Hematopoietic multipotent progenitor cell treated with erythropoietin and hydrocortisone succinate and interleukin-3 and kit ligand, for 17 days (in vitro differentiated cells): ENCODE data around the gene LMNB1.
"Not testable (repeated sequence)": the region's sequence is repeated elsewhere in the genome, so short reads cannot be mapped to it uniquely, and the experiment has no call there.

Experiments
- DNase-seq: peaks from one replicate; pipeline ENCODE4 v3.0.0-alpha.2; 2015; ENCODE audit warnings: low spot score

LMNB1 gene

DNA sequence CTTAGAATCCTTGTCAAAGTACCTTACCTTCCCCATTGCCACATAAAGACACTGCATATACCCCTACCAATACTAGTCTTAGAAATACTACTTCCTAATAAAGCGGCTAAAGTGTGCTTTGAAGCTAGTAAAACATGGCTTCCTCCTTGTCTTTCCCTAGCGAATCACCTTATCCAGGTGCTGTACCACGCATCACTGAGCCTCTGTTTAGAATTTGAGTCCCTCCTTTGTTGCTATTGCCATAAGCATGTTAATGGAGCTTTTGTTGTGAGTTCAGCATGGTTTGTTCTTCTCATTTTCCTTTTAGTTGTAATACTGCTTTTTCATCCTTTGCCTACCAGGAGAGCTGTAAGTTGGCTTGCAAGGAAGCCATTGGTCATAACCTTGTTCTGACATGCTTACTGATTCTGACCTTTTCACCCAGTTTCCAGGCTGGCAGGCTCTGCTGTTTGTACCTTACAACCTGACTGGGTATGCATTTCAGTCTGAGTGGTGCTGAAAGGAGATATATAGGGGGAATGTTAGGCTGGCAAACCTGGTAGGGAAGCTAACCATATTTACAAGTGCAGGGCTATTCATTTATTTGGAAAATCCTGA lies 49.8 kb downstream of the LMNB1 start:
- DNase-seq: no peak

DNA sequence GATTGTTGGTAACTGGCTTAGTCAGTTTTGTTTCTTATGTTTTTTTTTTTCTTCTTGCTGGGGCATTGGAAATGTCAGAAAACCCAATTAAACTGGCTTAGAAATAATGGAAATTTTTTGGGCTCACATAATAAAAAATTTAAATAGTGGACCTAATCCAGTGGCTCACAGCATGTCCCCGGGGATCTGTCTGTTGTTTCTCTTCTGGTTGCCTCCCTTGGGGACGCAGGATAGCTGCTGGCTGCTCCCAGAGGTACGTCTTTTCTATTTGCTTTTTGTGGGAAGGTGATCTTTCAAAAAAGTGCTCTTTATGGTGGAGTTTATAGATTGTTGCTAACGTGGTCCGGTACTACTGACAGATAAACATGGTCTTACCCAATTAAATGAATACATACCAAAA lies 52.2 kb downstream of the LMNB1 start:
- DNase-seq: no peak

DNA sequence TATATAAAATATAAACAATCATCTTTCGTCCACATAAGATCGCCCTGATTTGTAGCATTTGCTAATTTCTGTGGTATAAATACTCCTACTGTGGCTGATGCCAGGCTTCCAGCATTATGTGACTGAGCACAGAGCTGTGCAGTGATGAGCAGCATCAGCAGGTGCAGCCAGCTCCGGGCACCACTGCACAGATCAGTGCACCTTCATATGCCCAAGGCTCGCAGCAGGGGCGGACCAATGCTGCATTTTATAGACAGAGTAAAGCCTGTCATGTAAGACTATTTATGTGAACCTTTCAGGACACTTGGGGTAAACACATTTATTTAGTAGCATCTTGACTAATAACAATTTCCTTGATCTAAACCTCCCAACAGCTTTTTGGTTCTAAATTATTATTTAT lies 53.1 kb downstream of the LMNB1 start:
- no peak for DNase-seq

DNA sequence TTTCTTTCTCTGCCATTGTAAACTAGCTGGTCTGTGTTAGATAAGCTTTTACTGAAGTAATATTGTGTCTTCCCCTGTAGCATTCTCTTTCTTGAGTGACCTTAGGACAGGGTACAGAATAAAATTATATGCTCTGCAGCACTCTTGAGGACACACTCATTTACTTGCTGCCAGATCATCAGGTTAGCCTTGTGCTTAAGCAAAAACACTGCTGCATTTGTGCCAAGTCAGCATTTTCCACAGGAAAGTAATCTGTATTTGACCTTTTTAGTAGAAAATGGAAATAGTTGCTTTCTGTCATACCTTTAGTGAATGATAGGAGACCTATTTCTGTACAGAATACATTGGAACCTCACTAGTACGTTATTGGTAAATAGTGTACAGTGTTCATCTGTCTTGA lies 54.2 kb downstream of the LMNB1 start:
- DNase-seq: no peak

DNA sequence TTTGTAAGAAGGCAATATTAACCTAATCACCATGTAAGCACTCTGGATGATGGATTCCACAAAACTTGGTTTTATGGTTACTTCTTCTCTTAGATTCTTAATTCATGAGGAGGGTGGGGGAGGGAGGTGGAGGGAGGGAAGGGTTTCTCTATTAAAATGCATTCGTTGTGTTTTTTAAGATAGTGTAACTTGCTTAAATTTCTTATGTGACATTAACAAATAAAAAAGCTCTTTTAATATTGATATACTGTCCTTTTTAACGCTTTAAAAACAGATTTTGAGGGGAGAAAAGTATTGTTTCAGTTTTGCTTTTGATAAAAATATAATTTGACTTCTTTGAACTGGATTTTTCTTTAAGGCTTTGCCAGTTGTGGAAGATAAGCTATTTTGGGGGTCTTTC lies 59.8 kb downstream of the LMNB1 start:
- no peak for DNase-seq

DNA sequence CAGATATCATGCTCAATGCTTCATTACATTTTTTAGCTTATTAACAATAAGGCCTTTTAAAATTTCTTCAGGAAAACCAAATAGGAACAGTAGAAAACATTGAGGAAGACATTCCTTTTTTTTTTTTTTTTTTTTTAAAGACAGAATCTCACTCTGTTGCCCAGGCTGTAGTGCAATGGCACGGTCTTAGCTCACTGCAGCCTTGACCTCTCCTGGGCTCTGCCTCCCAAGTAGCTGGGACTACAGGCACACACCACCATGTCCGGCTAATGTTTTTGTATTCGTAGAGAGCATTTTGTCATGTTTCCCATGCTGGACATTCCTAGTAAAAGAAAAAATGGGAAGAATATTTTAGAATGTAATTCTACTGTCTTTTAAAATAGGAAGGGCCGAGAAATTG lies 60.3 kb downstream of the LMNB1 start:
- DNase-seq: no peak

DNA sequence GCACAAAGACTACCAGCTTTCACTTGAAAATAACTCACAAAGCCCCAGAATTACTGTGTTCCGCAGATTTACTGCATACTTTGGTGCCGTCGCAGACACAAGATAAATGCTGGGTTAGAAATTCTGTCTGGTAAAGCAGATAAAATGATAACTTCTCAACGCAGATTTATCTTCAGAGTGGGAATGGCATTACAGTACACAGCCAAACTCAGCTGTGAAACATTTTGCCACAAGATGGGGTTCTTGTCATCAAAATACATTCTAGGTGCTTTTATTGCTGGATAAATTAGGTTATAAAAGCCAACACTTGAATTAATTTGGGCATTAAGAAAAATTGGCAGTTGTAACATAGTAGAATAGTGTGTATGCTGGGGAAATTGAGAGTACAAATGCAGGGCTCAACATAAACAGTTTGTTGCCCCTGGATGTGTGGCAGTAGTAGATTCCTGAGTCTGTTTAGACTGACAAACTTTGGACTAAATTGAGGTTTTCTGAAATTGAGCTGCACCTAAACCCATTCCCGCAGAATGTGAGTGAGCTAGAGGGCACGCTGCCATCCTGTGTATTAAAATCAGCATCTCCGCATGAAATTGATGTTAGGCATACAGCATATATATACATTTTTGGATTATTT lies 61.1 kb downstream of the LMNB1 start:
- DNase-seq: peak; percentile 79

DNA sequence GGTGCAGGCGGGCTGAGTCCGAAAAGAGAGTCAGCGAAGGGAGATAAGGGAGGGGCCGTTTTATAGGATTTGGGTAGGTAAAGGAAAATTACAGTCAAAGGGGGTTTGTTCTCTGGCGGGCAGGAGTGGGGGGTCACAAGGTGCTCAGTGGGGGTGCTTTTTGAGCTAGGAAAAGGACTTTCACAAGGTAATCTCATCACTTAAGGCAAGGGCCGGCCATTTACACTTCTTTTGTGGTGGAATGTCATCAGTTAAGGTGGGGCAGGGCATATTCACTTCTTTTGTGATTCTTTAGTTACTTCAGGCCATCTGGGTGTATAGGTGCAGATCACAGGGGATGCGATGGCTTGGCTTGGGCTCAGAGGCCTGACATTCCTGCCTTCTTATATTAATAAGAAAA lies 62.5 kb downstream of the LMNB1 start:
- not testable (repeated sequence) for DNase-seq

DNA sequence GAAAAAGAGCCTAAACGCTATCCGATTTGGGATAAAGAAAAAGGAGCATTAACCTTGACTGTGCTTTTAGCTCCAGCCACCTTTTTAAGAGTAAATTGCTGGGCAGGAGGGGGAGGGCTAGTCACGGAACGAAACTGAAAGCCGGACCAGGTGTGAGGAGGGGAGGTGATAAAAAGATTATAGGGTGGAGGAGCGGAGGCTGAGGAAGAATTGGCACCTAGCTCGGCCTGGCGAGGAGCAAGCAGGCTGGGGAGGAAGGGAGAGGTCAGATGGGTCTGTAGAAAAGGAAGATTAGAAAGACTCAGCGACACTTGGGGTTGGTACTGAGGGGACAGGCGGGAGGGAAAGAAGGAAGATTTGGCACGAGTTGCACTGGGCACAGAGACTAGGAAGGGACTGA lies 66.4 kb downstream of the LMNB1 start:
- not testable (repeated sequence) for DNase-seq

DNA sequence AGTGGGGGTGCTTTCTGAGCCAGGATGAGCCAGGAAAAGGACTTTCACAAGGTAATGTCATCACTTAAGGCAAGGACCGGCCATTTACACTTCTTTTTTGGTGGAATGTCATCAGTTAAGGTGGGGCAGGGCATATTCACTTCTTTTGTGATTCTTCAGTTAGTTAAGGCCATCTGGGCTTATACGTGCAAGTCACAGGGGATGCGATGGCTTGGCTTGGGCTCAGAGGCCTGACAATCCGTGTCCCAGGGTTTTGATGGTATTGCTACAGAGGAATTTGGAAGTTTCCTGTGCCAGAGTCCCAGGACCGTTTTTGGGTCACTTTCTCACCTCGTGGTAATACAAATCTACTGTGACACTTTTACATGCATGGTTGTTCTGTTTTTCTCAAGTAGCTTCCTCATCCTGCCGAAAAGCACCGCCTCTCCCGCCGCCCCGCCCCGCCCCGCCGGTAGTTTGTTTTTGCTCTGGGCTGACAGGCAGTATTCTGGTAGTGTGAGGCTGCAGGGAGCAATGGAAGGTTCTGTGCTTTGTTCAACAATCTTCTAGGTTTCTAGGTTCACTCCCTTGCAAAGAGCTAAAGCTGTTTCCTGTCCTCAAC lies 68.6 kb downstream of the LMNB1 start:
- DNase-seq: peak; percentile 71

DNA sequence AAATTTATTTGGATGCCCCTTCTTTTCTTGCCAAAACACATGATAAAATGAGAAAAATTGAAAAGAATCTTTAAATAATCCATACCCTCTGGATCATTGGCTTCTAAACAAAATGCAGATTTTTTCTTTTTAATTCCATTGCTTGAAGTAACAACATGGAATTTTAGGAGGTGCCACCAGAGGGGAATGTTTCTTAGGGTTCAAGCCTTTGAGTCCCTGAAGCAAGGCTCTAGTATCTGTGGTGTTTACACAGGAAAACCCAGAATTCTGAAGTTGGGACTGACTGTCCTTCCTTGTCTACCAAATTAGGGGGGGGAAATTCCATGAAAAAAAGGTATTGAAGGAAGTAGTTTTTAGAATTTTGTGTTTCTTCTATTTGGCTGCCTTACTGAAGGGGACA lies 69.4 kb downstream of the LMNB1 start:
- peak; percentile 70 for DNase-seq

DNA sequence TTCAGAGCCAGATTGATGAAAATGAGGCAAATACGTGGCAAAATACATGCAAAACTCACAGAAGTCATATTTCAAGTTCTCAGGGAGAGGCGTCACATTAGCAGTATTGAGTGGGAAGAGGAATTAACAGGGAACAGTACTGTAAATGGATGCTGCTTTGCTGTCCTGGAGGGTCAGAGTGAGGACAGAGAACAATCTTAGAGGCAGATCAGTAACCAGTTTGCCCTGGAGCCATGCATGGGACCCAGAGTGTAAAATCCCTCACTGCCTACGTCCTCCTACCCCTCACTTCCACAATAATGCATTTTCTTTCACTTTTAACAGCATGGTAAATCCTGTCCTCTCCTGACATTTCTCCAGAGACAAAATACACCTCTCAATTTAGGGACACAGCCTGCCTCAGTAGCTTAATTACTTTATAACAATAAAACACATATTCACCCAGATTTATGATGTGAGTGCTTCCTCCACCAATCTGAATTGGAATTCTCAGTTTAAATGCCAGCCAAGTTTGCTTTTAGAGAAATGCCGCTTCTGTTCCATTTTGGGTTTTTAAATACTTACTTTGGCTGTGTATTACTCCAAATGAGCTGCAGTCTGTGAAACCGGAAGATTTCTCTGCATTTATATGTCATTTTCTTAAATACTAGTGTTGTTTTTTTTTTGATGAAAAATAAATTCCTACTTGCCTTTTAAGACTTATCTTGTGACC lies 70.0 kb downstream of the LMNB1 start:
- no peak for DNase-seq

DNA sequence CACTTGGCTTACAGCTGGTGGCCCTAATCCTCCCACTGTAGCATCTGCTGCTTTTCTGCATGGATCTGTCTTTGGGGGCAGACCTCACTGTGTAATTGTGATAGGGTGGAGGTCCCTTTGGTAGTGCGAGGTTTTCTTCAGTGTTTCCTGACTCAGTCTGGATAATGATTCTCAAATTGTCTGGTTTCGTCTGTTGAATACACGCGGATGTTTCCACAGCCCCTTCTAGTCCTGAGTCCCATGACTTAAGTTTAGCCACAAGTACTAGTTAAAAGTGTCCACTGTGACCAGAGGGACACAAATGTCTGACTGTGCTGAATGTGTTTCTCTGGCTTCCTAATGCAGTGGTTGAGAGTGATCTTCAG lies 70.5 kb downstream of the LMNB1 start:
- DNase-seq: no peak

DNA sequence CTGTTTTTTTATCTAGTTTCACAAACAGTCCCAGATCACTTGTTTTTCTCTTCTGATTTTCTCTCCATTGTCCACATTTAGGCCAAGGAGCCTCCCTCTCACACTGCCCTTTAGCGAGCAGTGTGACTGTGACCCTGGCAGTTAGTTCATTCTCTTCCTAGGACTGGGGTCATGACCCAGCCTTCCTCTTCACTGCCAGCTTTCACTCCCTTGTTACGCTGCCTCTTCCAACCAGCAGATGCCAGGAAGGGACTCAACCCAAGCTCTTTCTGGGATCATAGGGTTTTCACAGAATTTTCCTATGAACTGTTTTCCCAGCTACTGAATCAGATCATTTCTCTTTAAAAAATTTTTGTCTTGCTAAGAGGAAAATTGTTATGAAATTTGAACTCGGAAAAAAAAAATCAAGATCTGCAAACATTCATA lies 70.9 kb downstream of the LMNB1 start:
- no peak for DNase-seq

DNA sequence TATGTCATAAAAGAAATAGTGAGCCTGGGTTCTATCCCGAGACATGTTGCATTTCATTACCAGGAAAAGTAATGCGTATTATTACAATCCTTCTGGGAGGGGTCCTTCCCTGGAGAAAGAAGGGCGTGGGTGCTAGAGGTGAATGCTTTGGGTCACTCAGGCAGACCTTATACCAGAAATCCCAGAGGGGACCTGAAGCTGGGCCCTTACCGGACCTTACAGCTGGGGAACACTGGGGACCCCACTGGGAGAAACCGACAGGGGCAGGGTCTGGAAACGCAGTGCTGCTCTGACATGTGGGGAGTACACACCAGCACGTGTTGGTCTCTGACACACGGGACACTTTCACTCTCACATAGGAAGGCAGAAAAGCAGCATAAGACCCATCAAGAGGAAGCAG lies 71.3 kb downstream of the LMNB1 start:
- DNase-seq: no peak

DNA sequence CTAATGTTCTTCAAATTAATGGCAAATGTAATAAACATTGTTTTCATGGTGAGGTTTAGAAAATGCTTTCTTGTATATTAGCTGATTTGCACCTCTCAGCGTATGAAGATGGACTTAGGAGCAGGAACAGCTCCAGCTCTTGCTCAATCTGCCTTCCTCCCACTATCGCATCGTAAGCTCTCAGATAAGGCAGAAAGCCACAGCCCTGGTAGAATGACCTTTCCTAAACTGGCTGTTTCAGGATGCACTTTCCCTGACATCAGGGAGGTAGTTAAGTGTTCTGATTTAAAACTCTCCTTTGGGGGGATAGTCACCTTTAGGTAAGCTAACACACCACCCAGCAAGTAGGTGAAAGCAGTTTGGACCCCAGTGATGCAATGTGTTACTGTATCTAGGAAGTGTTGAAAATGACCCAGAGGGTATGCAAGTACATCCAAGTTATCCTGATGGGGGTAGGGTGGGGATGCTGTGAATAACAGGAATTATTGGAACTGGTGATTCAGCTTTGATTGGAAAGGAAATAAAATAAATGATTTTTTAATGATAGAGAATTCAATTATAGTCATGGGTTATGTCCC lies 72.3 kb downstream of the LMNB1 start:
- DNase-seq: no peak

DNA sequence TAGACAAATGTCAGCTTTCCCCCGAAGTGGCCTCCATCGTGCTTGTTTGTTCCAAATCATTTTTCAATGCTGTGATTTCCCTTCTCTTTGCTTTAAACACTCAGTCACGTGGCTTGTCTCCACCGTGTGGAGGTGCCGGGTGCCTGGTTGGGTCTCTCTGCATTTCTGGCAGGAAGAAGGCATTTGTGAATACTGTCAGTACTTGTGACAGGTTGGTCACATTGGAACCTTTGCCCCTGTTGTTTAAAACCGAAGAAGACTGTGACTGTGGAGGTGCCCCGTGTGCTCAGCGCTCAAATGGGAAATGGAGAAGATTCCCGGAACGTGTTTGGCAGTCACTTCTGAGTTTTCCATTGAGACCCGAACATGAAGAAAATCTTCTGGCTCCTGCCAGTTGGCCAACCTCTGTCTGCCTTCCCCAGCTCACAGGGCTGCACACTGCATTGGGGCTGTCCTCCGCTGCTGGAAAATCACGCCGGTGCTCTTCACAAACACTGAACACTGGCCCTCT lies 74.6 kb downstream of the LMNB1 start:
- no peak for DNase-seq

DNA sequence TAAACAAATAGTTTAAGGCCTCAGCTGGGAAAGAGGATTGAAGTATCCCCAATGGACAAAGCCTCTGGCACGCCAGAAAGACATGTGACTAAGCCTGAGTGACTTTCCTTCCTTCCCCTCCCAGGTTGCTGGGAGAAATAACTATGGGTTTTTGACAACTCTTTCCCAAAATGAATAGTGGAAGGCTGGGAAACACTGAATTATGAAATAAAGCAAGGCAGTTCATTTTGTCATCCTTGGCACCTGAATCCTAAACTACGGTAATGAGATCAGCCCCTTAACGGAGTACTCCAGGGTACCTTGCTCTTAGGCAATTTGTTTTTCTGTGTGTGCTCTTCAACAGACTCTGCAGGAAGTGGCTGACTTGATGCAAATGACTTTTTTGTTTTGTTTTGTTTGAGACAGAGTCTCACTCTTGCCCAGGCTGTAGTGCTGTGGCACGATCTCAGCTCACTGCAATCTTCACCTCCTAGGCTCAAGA lies 75.2 kb downstream of the LMNB1 start:
- DNase-seq: no peak

DNA sequence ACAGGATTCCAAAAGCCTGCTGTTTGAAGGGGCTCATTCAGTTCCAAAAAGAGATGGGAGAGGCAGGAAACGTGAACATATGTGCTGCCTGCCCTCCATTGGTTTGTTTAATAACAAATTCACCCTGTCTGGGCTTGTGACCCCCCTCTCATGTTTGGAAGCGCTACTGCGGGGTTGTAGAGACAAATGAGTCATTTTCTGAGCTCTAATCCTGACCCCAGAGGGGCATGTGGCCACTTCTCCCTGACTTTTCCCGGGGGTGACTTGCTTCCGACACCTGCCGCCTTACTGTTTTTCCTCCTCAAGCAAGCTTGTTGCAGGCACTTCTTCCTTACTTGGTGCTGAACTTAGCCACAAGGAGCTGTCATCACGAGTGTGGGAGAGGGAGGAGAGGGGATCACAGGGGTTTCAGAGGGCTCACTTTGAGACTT lies 75.9 kb downstream of the LMNB1 start:
- no peak for DNase-seq

DNA sequence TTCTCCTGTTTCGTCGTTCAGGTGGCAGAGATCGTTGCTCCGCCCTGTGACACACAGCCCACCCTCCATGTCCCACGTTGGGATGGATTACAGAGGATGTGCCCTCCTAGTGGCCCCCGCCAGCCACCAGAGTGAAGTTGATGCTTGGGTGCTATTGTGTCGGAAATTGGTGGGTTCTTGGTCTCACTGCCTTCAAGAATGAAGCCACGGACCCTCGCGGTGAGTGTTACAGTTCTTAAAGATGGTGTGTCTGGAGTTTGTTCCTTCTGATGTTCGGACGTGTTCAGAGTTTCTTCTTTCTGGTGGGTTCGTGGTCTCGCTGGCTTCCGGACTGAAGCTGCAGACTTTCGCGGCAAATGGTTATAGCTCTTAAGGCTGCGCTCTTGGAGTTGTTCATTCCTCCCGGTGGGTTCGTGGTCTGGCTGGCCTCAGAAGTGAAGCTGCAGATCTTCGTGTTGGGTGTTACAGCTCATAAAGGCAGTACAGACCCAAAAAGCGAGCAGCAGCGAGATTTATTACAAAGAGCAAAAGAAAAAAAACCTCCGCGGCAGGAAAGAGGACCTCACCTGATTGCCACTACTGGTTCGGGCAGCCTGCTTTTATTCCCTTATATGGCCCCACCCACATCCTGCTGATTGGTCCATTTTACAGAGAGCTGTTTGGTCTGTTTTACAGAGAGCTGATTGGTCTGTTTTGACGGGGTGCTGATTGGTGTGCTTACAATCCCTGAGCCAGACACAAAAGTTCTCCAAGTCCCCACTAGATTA lies 76.8 kb downstream of the LMNB1 start:
- DNase-seq: not testable (repeated sequence)

DNA sequence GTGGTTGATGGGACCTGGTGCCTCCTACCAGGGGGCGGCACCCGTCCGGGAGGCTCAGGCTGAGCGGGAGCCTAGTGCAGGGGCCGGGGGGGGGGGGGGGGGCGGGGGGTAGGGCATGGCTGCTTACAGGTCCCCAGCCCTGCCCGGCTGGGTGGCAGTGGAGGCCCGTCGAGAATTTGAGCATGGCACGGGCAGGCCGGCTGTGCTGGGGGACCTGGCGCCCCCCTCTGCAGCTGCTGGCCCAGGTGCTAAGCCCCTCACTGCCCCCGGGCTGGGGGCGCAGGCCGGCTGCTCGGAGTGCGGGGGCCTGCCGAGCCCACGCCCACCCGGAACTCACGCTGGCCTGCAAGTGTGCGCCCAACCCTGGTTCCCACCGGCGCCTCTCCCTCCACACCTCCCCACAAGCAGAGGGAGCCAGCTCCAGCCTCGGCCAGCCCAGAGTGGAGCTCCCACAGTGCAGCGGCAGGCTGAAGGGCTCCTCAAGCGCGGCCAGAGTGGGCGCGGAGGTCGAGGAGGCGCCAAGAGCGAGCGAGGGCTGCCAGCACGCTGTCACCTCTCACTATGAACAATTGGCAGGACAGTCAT lies 77.7 kb downstream of the LMNB1 start:
- no peak for DNase-seq
